Mesendoderm (in vitro differentiated cells): Measurements from ENCODE around the gene SHANK3. TPM values are rescaled to one million over a fixed set of nuclear protein-coding genes. Genes with fewer than 3 reads are reported as not detected.

Experiments
- DNase-seq: peaks from one replicate; pipeline ENCODE4 v3.0.0; 2013
- H2AK5ac ChIP-seq: 2 replicates; pipeline ENCODE4 v1.6.1; 2013; ENCODE audit warnings: low read length, inconsistent platforms
- H2BK120ac ChIP-seq: 2 replicates; pipeline ENCODE4 v1.6.1; 2013; ENCODE audit warnings: low read depth, mild to moderate bottlenecking, low read length, moderate library complexity, mixed read lengths
- H2BK15ac ChIP-seq: replicated peaks from 2 replicates; pipeline ENCODE4 v1.6.1; 2013; ENCODE audit warnings: low read depth, mild to moderate bottlenecking, moderate library complexity
- H2BK5ac ChIP-seq: 2 replicates; pipeline ENCODE4 v1.6.1; 2013; ENCODE audit warnings: low read length, inconsistent platforms
- H3K18ac ChIP-seq: 2 replicates; pipeline ENCODE4 v1.6.1; 2013; ENCODE audit warnings: mild to moderate bottlenecking, low read length, mixed read lengths
- H3K23ac ChIP-seq: one replicate; pipeline ENCODE4 v1.6.1; 2013; ENCODE audit warnings: low read length
- H3K27ac ChIP-seq: 2 replicates; pipeline ENCODE4 v1.5.1; 2013; ENCODE audit warnings: low read depth, mild to moderate bottlenecking, inconsistent platforms, low read length, moderate library complexity
- H3K27me3 ChIP-seq: 2 replicates; pipeline ENCODE4 v1.6.1; 2013; ENCODE audit warnings: low read length, control low read depth, mild to moderate bottlenecking, inconsistent platforms; ENCODE audit not compliant: insufficient read depth, poor library complexity
- H3K36me3 ChIP-seq: 2 replicates; pipeline ENCODE4 v1.6.1; 2013; ENCODE audit warnings: low read length, inconsistent platforms; ENCODE audit not compliant: control insufficient read depth, insufficient read depth
- H3K4ac ChIP-seq: one replicate; pipeline ENCODE4 v1.6.1; 2013; ENCODE audit warnings: low read depth, mild to moderate bottlenecking, low read length, moderate library complexity
- H3K4me1 ChIP-seq: 2 replicates; pipeline ENCODE4 v1.6.1; 2013; ENCODE audit warnings: low read depth, low read length, inconsistent platforms; ENCODE audit not compliant: control insufficient read depth
- H3K4me2 ChIP-seq: 2 replicates; pipeline ENCODE4 v1.6.1; 2013; ENCODE audit warnings: low read length
- H3K4me3 ChIP-seq: 2 replicates; pipeline ENCODE4 v1.5.1; 2013; ENCODE audit warnings: mild to moderate bottlenecking, low read length
- H3K56ac ChIP-seq: one replicate; pipeline ENCODE4 v1.6.1; 2013; ENCODE audit warnings: low read length
- H3K79me1 ChIP-seq: 2 replicates; pipeline ENCODE4 v1.6.1; 2013; ENCODE audit warnings: low read length, inconsistent platforms
- H3K79me2 ChIP-seq: 2 replicates; pipeline ENCODE4 v1.6.1; 2013; ENCODE audit warnings: mild to moderate bottlenecking, low read length; ENCODE audit not compliant: control insufficient read depth, insufficient read depth
- H3K9ac ChIP-seq: 2 replicates; pipeline ENCODE4 v1.6.1; 2013; ENCODE audit warnings: low read length, inconsistent platforms
- H4K5ac ChIP-seq: one replicate; pipeline ENCODE4 v1.6.1; 2013; ENCODE audit warnings: low read length
- H4K8ac ChIP-seq: one replicate; pipeline ENCODE4 v1.6.1; 2013; ENCODE audit warnings: low read depth, mild to moderate bottlenecking, control low read depth, low read length, moderate library complexity
- WGBS: extraction: QIAGEN DNeasy Blood & Tissue Kit; methylation state at CpG from one replicate; pipeline ENCODE4 v1.1.7; 2013; ENCODE audit warnings: low lambda C conversion rate, missing lambda C conversion rate; ENCODE audit not compliant: insufficient coverage; ENCODE audit errors: extremely low coverage; 5-methylcytosine and 5-hydroxymethylcytosine counted together
- small RNA-seq: library from polyadenylated mRNA; stranded (forward); fragments of <200 nt; extraction: miRNeasy Mini kit (QIAGEN cat#:217004); gene quantifications from one replicate; pipeline ENCODE3, GENCODE V24; 2013; ENCODE audit not compliant: insufficient read depth

Gene SHANK3

GRCh38 chr22:50721257-50721844, 48.7 kb downstream of the SHANK3 start:
- H3K79me1 ChIP-seq: no peaks in the 10 kb centered on the region
- no peak overlapping the region for H3K56ac ChIP-seq
- no peak overlapping the region for H2BK120ac ChIP-seq
- no peak overlapping the region for H3K27ac ChIP-seq
- no peak overlapping the region for H2AK5ac ChIP-seq
- H3K4ac ChIP-seq: no peak overlapping the region
- H3K4me1 ChIP-seq: no peaks in the 10 kb centered on the region
- no peak overlapping the region for H3K4me2 ChIP-seq
- H4K5ac ChIP-seq: no peak overlapping the region
- WGBS: no CpG with 5 or more reads among the region's 32 CpGs
- no peak overlapping the region for H3K18ac ChIP-seq
- no peak for DNase-seq
- H4K8ac ChIP-seq: no peak overlapping the region
- no peak overlapping the region for H3K23ac ChIP-seq
- H2BK15ac ChIP-seq: no peak overlapping the region
- peaks cover 23% of the 10 kb centered on the region for H3K27me3 ChIP-seq
- no peak overlapping the region for H2BK5ac ChIP-seq
- no peak overlapping the region for H3K4me3 ChIP-seq
- no peaks in the 10 kb centered on the region for H3K36me3 ChIP-seq
- no peaks in the 10 kb centered on the region for H3K79me2 ChIP-seq
- no peak overlapping the region for H3K9ac ChIP-seq

- H3K4me2 ChIP-seq: no peak overlapping the region
- no peak overlapping the region for H3K27ac ChIP-seq
- no CpG with 5 or more reads among the region's 33 CpGs for WGBS
- no peak overlapping the region for H4K8ac ChIP-seq
- no peak overlapping the region for H3K18ac ChIP-seq
- no peak overlapping the region for H2BK15ac ChIP-seq
- no peaks in the 10 kb centered on the region for H3K4me1 ChIP-seq
- H3K79me2 ChIP-seq: no peaks in the 10 kb centered on the region
- no peak overlapping the region for H2AK5ac ChIP-seq
- H3K4ac ChIP-seq: no peak overlapping the region
- no peak overlapping the region for H2BK5ac ChIP-seq
- no peak overlapping the region for H3K56ac ChIP-seq
- no peaks in the 10 kb centered on the region for H3K79me1 ChIP-seq
- no peak overlapping the region for H4K5ac ChIP-seq
- H3K27me3 ChIP-seq: peaks cover 23% of the 10 kb centered on the region
- no peak overlapping the region for H3K9ac ChIP-seq
- no peak for DNase-seq
- no peaks in the 10 kb centered on the region for H3K36me3 ChIP-seq
- no peak overlapping the region for H3K4me3 ChIP-seq
- no peak overlapping the region for H3K23ac ChIP-seq
- no peak overlapping the region for H2BK120ac ChIP-seq
These were observed 49.6 kb downstream of the SHANK3 start for GRCh38 chr22:50722048-50722701.

Small RNA genes lying within 50 kb of the gene (small RNA-seq; reads per million reads assigned to genes)
- gene RF00019: not detected
- gene RNU6-409P: not detected
